H9 (cell line): ENCODE measurements around the gene RFESD. TPM values are rescaled to one million over a fixed set of nuclear protein-coding genes. Genes with fewer than 3 reads are reported as not detected.
"Not testable (repeated sequence)": the region's sequence is repeated elsewhere in the genome, so short reads cannot be mapped to it uniquely, and the experiment has no call there.

Source experiments
- DNase-seq: peaks from one replicate; pipeline ENCODE4 v3.0.0-alpha.2; 2017
- H2AFZ ChIP-seq: one replicate; pipeline ENCODE4 v1.6.1; 2013; ENCODE audit warnings: mild to moderate bottlenecking, low read length, control low read depth, moderate library complexity
- H2AK5ac ChIP-seq: 2 replicates; pipeline ENCODE4 v1.6.1; 2013; ENCODE audit warnings: low read length, control low read depth, mixed read lengths; ENCODE audit not compliant: insufficient read length
- H2BK120ac ChIP-seq: one replicate; pipeline ENCODE4 v1.6.1; 2013; ENCODE audit warnings: low read depth, mild to moderate bottlenecking, low read length, control low read depth, inconsistent platforms; ENCODE audit not compliant: poor library complexity, severe bottlenecking
- H2BK12ac ChIP-seq: 2 replicates; pipeline ENCODE4 v1.6.1; 2013; ENCODE audit warnings: low read length, control low read depth, mixed read lengths, low read depth; ENCODE audit not compliant: insufficient read length
- H2BK15ac ChIP-seq: 2 replicates; pipeline ENCODE4 v1.6.1; 2013; ENCODE audit warnings: low read depth, low read length, control low read depth
- H2BK20ac ChIP-seq: one replicate; pipeline ENCODE4 v1.6.1; 2013; ENCODE audit warnings: low read depth, mild to moderate bottlenecking, low read length, control low read depth, inconsistent platforms; ENCODE audit not compliant: poor library complexity, severe bottlenecking
- H2BK5ac ChIP-seq: 2 replicates; pipeline ENCODE4 v1.6.1; 2013; ENCODE audit warnings: low read length, control low read depth, mixed read lengths; ENCODE audit not compliant: insufficient read length
- H3K14ac ChIP-seq: 2 replicates; pipeline ENCODE4 v1.6.1; 2013; ENCODE audit warnings: low read length, control low read depth; ENCODE audit not compliant: insufficient read depth
- H3K18ac ChIP-seq: 2 replicates; pipeline ENCODE4 v1.6.1; 2013; ENCODE audit warnings: low read depth, mild to moderate bottlenecking, mixed read lengths, low read length, control low read depth; ENCODE audit not compliant: insufficient read length
- H3K23ac ChIP-seq: 2 replicates; pipeline ENCODE4 v1.6.1; 2013; ENCODE audit warnings: low read length, control low read depth, mixed read lengths, low read depth; ENCODE audit not compliant: insufficient read length
- H3K23me2 ChIP-seq: 2 replicates; pipeline ENCODE4 v1.6.1; 2013; ENCODE audit warnings: low read depth, mild to moderate bottlenecking, mixed read lengths, low read length, control low read depth; ENCODE audit not compliant: insufficient read length, poor library complexity, severe bottlenecking
- H3K27ac ChIP-seq: 2 replicates; pipeline ENCODE4 v1.5.1; 2013; ENCODE audit warnings: low read length, control low read depth, mixed read lengths, low read depth; ENCODE audit not compliant: insufficient read length
- H3K27me3 ChIP-seq: 2 replicates; pipeline ENCODE4 v1.6.1; 2013; ENCODE audit warnings: low read length, control low read depth, inconsistent platforms; ENCODE audit not compliant: insufficient read depth
- H3K4ac ChIP-seq: 2 replicates; pipeline ENCODE4 v1.6.1; 2013; ENCODE audit warnings: low read depth, mild to moderate bottlenecking, control low read depth, inconsistent platforms, low read length, moderate library complexity
- H3K4me1 ChIP-seq: 2 replicates; pipeline ENCODE4 v1.6.1; 2013; ENCODE audit warnings: low read length, control low read depth, inconsistent platforms; ENCODE audit not compliant: insufficient read depth
- H3K4me2 ChIP-seq: 2 replicates; pipeline ENCODE4 v1.6.1; 2013; ENCODE audit warnings: low read length, control low read depth, mixed read lengths; ENCODE audit not compliant: insufficient read length, insufficient read depth
- H3K56ac ChIP-seq: 2 replicates; pipeline ENCODE4 v1.6.1; 2013; ENCODE audit warnings: low read depth, mild to moderate bottlenecking, mixed read lengths, low read length, control low read depth; ENCODE audit not compliant: insufficient read length
- H3K79me1 ChIP-seq: 2 replicates; pipeline ENCODE4 v1.6.1; 2013; ENCODE audit warnings: low read depth, mild to moderate bottlenecking, moderate library complexity, low read length, control low read depth, inconsistent platforms; ENCODE audit not compliant: insufficient read depth, poor library complexity, severe bottlenecking
- H3K79me2 ChIP-seq: 2 replicates; pipeline ENCODE4 v1.6.1; 2013; ENCODE audit warnings: low read length, control low read depth, inconsistent platforms; ENCODE audit not compliant: insufficient read depth
- H3K9ac ChIP-seq: 2 replicates; pipeline ENCODE4 v1.6.1; 2013; ENCODE audit warnings: low read length, control low read depth, mixed read lengths; ENCODE audit not compliant: insufficient read length; ENCODE audit errors: extremely low read depth
- H3K9me3 ChIP-seq: one replicate; pipeline ENCODE4 v1.6.1; 2013; ENCODE audit warnings: low read depth, low read length, inconsistent platforms; ENCODE audit not compliant: control insufficient read depth
- H3T11ph ChIP-seq: one replicate; pipeline ENCODE4 v1.6.1; 2013; ENCODE audit warnings: mild to moderate bottlenecking, low read length, control low read depth, inconsistent platforms
- H4K20me1 ChIP-seq: one replicate; pipeline ENCODE4 v1.6.1; 2013; ENCODE audit not compliant: control insufficient read depth, insufficient read length, insufficient read depth
- H4K5ac ChIP-seq: 2 replicates; pipeline ENCODE4 v1.6.1; 2013; ENCODE audit warnings: low read depth, mild to moderate bottlenecking, mixed read lengths, low read length, control low read depth; ENCODE audit not compliant: insufficient read length
- H4K8ac ChIP-seq: replicated peaks from 2 replicates; pipeline ENCODE4 v1.6.1; 2013; ENCODE audit warnings: low read length, control low read depth, mixed read lengths, low read depth; ENCODE audit not compliant: insufficient read length
- H4K91ac ChIP-seq: 2 replicates; pipeline ENCODE4 v1.6.1; 2013; ENCODE audit warnings: low read depth, mild to moderate bottlenecking, moderate library complexity, mixed read lengths, low read length, control low read depth; ENCODE audit not compliant: insufficient read length
- H3K27ac Mint-ChIP-seq, 3 experiments: 2 replicates in 2 of 3; 3 replicates in 1 of 3; pipeline ENCODE4 v1.8.0; 2020 to 2021; ENCODE audit warnings: mixed read lengths in 3 of 3, mild to moderate bottlenecking in 1 of 3, moderate library complexity in 1 of 3
- H3K27me3 Mint-ChIP-seq: 2 replicates; pipeline ENCODE4 v1.8.0; 2021; ENCODE audit warnings: low read depth, mild to moderate bottlenecking, moderate library complexity, mixed read lengths
- H3K36me3 Mint-ChIP-seq, 3 experiments: 2 replicates in 2 of 3; 3 replicates in 1 of 3; pipeline ENCODE4 v1.8.0; 2020 to 2021; ENCODE audit warnings: low read depth in 3 of 3, mixed read lengths in 3 of 3; ENCODE audit not compliant: insufficient read depth in 1 of 3
- H3K4me1 Mint-ChIP-seq, 2 experiments: 2 replicates each; pipeline ENCODE4 v1.8.0; 2020; ENCODE audit warnings: mixed read lengths in 2 of 2
- H3K4me3 Mint-ChIP-seq, 2 experiments: 2 replicates in 1 of 2; 3 replicates in 1 of 2; pipeline ENCODE4 v1.8.0; 2020 to 2021; ENCODE audit warnings: mild to moderate bottlenecking in 2 of 2, mixed read lengths in 2 of 2, moderate library complexity in 1 of 2
- H3K9me3 Mint-ChIP-seq, 2 experiments: 2 replicates in 1 of 2; 3 replicates in 1 of 2; pipeline ENCODE4 v1.8.0; 2020; ENCODE audit warnings: mild to moderate bottlenecking in 2 of 2, mixed read lengths in 2 of 2, moderate library complexity in 1 of 2
- CTCF ChIP-seq: fragments of 200-600 bp; sonication (generic); conservative IDR thresholded peaks from 3 replicates; pipeline ENCODE4 v1.8.0; 2021; ENCODE audit warnings: antibody characterized with exemption, mild to moderate bottlenecking
- WGBS: extraction: QIAGEN DNeasy Blood & Tissue Kit; methylation state at CpG from one replicate; pipeline ENCODE4 v1.1.7; 2013; ENCODE audit warnings: missing lambda C conversion rate, low lambda C conversion rate, mixed read lengths; ENCODE audit not compliant: insufficient read length; ENCODE audit errors: extremely low coverage; 5-methylcytosine and 5-hydroxymethylcytosine counted together
- total RNA-seq: library from RNA; stranded (reverse); gene quantifications from 2 replicates; pipeline ENCODE4 v1.2.1, GENCODE V29; 2021

RFESD gene
- total RNA-seq, 1 experiment from 2014 or later, result 1.7 TPM

DNA sequence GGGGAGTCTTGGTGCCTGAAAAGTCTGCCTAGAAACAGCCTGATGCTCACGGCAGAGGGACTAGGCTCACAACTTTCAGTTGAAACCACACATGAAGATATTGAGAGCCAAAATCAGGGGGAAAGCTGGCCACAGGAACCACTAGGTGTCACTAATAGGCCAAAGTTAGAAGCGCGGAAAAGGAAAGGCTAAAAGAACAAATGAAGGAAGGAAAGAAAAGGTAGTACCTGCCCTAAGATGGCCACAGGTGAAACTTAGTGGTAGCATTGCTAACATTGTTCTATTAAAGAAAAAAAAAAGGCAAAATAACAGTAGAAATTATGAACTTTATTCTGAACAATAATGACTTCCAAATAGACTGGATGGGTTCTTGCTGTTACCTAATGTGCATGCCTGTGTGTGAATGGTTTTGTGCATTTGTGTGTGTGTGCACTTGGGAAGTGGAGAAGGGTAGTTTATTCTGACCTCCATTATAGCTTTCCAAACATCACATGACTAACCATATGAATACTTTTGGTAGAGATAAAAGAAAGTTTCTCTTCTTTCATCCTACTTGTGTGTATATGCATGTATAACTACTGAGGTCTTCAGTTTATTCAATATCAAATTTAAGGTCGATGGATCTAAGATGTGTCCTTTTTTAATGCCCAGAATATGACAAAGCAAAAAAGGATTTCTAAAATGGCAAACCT lies 2.1 kb upstream of the RFESD start:
- Histone ChIP-seq H3K9me3 (no peaks in the 10 kb centered on the region), H3K27me3 (no peaks in the 10 kb centered on the region), H2BK5ac (no peak overlapping the region), H4K8ac (no peak overlapping the region), H3K4me1 (no peaks in the 10 kb centered on the region; the same call in 1 of the 2 replicates), H2AFZ (peak overlapping the region; percentile 94), H2BK20ac (no peak overlapping the region), H3K56ac (no peak overlapping the region), H3K18ac (no peak overlapping the region), H4K20me1 (no peaks in the 10 kb centered on the region), H3K79me2 (no peaks in the 10 kb centered on the region), H3T11ph (no peak overlapping the region), H3K23me2 (peaks cover 4% of the 10 kb centered on the region), H4K91ac (no peak overlapping the region), H3K27ac (no peak overlapping the region), H3K14ac (no peak overlapping the region), H2BK15ac (no peak overlapping the region), H2AK5ac (no peak overlapping the region), H3K79me1 (no peaks in the 10 kb centered on the region), H2BK12ac (no peak overlapping the region), H4K5ac (no peak overlapping the region), H2BK120ac (no peak overlapping the region), H3K9ac (no peak overlapping the region), H3K4me2 (no peak overlapping the region), H3K23ac (no peak overlapping the region), H3K4ac (no peak overlapping the region)
- no peak overlapping the region; a peak in 1 of 7 replicates for H3K27ac Mint-ChIP-seq
- peak; percentile 60 for DNase-seq
- no peaks in the 10 kb centered on the region for H3K36me3 Mint-ChIP-seq
- H3K27me3 Mint-ChIP-seq, result peaks cover 1% of the 10 kb centered on the region; the same call in 1 of the 2 replicates
- H3K9me3 Mint-ChIP-seq, result no peaks in the 10 kb centered on the region; a peak in 1 of 5 replicates
- no CpG with 5 or more reads among the region's 4 CpGs for WGBS
- peak; percentile 84 for TF ChIP-seq CTCF
- no peak overlapping the region for H3K4me3 Mint-ChIP-seq
- H3K4me1 Mint-ChIP-seq, result peaks cover 0 to 4% of the 10 kb centered on the region in 2 experiments; a peak in 1 of 4 replicates

GRCh38 chr5:95646226-95646568 lies 380 bp upstream of the RFESD start:
- H3K27me3 ChIP-seq, H3K36me3 Mint-ChIP-seq, DNase-seq, H3K18ac ChIP-seq, H4K5ac ChIP-seq, H3K4me2 ChIP-seq, H2BK5ac ChIP-seq, H2BK20ac ChIP-seq, H3K27me3 Mint-ChIP-seq, H4K91ac ChIP-seq, H4K8ac ChIP-seq, H2BK120ac ChIP-seq, H3K79me1 ChIP-seq, H3K4ac ChIP-seq, H3K23ac ChIP-seq, H3K23me2 ChIP-seq, H3K79me2 ChIP-seq, H3T11ph ChIP-seq, H3K4me1 Mint-ChIP-seq, H2BK15ac ChIP-seq, H2AFZ ChIP-seq, H2AK5ac ChIP-seq, H3K9ac ChIP-seq, H3K27ac ChIP-seq, H3K9me3 ChIP-seq, H3K56ac ChIP-seq, H4K20me1 ChIP-seq, H3K9me3 Mint-ChIP-seq, H3K14ac ChIP-seq, H2BK12ac ChIP-seq, H3K4me1 ChIP-seq: not testable (repeated sequence)
- WGBS, result no CpG with 5 or more reads among the region's 17 CpGs
- H3K4me3 Mint-ChIP-seq, result peak overlapping the region; percentile 71 to 79; a peak in 2 of 5 replicates
- H3K27ac Mint-ChIP-seq, result peak overlapping the region in 1 of 3 experiments; percentile 12; a peak in 1 of 7 replicates
